GM19455 (cell line): ENCODE measurements around the gene TMEM117.

Experiments
- ATAC-seq: cut with Tn5 transposase; IDR thresholded peaks from one replicate; pipeline ENCODE4 v1.9.1; 2021; ENCODE audit not compliant: unreplicated experiment

TMEM117 gene

DNA sequence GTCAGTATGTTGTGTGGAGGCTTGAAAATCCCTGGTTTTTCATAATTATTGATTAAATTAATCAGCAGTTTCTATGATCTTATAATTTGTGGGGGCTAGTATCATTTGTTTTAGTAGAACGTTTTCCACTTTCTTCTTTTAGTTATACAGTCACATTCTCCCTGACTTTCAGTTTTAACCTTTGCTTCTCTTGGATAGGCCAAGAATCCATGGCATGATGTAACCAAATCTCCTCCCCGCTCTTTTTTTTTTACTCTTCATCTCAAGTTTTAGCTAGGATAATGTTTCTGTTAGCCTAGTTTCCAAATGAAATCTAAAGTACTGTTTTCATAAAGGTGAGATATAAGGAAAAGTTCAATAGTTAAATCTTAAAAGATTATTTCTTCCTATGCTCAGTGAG is 106.5 kb downstream of the TMEM117 start:
- ATAC-seq = no peak

DNA sequence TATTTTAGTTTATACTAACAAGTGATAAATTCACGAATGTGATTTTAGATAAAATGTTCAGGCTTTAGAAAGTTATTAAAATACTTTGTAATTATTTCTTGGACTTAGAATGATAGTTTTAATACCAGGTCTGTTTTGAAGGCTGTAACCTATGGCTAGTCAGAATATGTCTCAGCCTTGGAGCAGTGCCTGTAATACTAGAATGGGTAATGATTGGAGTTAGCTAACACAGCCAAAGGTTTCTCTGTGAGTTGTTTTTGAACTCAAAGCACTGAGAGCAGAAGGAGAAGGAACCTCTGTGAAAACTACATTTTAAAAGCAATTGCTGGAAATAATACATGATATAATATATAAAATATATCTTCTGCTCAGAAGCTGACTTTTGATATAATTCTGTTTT is 110.1 kb downstream of the TMEM117 start:
- ATAC-seq = no peak

DNA sequence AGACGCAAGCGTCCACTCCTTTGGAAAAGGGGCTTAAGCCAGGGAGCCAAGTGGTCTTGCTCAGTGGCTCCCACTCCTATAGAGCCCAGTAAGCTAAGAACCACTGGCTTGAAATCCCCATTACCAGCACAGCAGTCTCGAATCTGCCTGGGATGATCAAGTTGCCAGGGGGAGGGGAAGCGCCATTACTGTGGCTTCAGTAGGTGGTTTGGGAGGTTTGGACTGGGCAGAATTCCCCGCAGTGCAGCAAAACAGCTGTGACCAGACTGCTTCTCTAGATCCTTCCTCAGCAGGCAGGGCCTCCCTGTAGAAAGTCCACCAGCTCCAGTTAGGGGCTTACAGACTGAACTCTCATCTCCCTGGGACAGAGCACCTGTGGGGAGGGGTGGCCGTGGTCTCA is 115.4 kb downstream of the TMEM117 start:
- ATAC-seq = no peak

DNA sequence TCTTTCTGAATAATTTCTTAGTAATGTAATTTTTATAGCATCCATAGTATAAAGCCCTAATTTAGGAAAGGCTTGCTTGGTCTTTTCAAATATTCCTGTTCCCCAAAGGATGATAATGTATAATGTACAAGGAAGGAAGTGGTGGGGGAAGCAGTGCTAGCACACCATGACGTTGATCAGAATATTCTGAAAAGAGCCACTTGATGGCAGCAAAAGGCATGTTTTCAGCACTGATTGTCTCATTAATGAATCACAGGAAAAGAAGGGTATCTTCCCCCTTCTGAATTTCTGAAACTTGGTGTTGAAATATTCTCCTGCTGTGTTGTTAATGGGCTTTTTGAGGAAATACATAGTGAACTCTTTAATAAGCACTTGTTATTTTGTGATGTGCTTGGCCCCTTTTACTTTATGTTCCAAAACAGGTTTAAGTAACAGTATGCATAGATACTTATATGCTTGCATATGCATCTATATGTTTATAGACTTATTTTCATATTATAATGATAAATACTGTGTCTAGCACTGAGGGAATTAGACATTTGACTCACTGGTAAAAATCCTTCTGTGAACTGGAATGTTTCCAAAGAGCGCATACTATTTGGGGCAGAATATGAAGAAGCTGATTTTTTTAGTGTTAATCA is 122.0 kb downstream of the TMEM117 start:
- ATAC-seq = peak; percentile 95

DNA sequence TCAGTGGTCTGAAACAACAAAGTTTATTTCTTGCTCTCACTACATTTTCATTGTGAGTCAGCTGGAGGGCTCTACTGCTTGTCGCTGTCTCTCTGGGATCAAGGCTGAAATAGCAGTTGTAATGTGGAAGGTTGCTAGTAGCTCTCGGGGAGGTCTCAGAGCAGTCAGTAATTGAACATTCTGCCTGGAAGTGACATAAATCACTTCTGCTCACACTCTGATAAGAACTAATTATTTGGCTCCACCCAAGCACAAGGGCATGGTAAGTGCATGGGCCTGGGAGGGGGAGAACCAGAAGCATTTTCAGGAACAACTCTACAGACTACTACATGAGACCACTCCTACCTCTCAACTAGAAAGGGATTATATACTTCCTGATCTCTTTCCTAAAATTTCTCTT is 128.2 kb downstream of the TMEM117 start:
- ATAC-seq = no peak

DNA sequence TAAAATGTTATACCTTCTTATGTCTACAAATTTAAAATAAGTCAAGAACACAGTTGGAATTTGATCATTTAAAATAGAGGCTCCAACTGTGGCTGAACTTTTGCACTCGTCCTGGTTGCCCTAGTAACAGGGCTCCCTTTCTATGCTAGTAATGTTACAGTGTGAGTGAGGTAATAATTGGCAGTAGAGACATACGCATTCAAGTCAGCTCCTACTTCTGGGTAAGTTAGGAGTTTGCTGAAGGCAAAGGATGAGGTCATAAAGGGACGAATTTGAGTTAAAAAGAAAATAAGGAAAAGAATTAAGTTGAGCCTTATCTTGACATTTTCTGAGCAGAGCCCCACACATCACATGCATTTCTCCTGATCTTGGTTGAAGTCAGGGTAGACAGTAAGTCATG is 129.1 kb downstream of the TMEM117 start:
- no peak for ATAC-seq

DNA sequence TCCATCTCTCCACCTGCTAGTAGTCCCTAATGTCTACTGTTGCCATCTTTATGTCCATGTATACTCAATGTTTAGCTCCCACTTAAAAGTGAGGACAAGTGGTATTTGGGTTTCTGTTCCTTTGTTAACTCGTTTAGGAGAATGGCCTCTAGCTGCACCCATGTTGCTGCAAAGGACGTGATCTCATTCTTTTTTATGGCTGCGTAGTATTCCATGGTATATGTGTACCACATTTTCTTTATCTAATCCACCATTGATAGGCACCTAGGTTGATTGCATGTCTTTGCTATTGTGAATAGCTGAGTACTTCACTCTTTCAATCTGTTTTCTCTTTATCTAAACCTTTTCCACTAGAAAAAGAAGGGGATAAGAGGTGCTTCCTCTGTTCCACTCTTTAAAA is 130.0 kb downstream of the TMEM117 start:
- ATAC-seq = no peak

DNA sequence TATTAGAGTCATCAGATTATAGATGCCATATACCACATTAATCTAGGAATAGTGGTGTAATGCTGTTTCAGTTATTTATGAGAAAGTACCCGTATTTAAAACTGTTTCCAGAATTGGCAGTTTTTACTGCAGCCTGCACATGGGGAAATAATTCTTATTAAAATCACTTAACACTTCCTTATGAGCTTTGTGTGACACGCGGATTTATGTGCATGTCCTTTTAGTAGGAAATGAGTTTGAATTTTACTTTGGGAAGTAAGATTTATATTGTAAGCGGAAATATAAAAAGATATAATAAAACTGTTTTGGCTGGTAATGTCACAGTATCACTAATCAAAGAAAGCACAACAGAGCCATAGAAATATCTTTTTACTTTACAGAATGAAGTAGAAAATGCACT is 132.9 kb downstream of the TMEM117 start:
- ATAC-seq = no peak

DNA sequence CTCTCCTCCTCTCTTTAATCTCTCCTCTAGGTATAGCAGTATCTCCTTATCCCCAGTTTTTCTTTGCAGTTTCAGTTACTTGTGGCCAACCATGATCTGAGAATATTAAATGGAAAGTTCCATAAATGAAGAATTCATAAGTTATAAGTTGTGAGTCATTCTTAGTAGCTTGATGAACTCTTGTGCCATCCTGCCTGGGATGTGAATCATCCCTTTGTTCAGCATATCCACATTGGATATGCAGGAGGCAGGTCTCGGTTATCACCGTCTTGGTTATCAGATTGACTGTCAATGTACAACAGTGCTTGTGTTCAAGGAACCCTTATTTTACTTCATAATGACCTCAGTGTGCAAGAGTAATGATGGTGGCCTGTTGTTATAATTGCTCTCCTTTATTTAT is 134.0 kb downstream of the TMEM117 start:
- ATAC-seq = no peak

DNA sequence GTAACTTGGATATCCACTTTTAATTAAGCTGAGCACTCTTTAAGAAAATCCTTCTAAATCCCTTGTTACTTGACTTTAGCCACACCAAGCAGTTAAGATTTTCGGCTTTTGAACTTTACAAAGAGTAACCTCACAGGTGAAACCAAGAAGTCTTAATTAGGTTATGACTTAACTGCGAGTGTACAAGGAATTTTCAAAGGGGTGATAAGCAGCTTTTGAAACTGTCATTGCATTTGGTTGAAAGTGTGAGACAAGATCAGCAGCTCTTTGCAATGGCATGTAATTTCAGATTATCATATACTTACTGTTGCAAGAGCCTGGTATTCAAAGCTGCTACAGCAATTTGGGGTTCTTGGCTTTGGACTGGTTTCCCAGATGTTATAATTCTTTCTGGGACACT is 137.5 kb downstream of the TMEM117 start:
- no peak for ATAC-seq

DNA sequence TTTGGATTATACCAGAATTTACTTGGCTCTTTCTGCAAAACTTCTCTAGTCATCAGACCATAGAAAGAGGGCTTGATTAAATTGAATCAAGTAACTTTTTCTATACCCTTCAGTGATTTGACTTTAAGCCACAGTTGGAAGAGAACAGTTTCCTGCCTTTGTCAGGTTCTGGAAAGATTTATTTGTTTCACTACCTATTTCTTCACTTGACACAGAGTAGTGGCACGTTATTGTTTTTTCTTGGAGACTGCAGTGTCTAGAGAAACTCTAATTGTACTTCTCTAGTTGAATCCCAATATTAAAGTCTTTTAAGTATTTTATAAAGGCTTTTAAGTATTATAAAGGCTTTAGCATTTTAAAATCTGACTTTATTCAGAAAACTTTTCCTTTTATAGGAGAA is 138.1 kb downstream of the TMEM117 start:
- ATAC-seq = no peak

DNA sequence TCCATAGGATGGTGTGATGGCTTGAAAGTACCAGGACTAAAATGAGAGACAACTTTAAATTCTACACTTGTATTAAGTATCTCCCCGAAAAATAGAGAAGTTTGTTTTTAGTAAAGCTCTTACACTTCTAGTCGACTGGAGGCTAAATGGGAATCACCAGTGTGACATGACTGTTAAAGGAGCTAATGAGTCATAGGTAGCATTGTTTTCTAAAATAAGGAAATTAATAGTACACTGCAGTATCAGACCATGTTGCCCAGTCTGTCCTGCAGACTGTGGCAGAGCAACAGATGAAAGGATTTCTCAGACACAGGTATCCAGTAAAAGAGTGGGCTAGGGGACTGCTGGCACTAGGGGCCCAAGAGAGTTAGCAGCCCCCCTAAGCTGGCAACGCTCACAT is 140.1 kb downstream of the TMEM117 start:
- no peak for ATAC-seq

DNA sequence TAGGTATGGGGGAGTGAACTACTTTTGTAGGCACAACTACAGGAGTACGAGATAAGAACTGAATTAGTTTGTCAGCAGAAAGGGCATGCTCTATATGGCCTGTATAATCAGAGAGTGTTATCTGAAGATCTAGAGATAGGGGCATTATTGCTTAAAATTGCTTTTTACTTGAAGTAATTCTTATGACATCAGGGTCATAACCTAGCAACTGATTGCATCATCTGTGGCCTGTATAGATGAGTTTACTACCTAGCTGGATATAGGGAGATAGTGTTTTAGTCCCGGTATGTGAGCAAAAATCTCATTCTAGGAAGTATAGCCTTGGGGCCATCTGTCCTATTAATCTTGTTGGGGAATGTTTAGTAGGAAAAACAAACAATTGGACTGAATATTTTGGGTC is 142.7 kb downstream of the TMEM117 start:
- no peak for ATAC-seq

DNA sequence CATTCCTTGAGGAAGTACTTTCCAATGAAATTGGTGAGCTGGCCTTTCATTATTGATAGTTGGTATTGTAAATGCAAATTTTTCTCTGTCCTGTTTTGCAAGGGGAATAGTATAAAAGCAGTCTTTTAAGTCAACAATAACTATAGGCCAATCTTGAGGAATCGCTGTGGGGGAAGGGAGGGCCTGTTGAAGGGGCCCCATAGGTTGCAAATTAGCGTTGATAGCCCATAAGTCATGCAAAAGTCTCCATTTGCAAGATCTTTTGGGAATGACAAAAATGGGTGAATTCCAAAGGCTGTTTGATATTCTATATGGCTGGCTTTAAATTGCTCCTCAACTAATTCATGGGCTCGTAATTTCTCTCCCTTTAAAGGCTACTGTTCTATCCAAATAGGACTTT is 143.6 kb downstream of the TMEM117 start:
- no peak for ATAC-seq

DNA sequence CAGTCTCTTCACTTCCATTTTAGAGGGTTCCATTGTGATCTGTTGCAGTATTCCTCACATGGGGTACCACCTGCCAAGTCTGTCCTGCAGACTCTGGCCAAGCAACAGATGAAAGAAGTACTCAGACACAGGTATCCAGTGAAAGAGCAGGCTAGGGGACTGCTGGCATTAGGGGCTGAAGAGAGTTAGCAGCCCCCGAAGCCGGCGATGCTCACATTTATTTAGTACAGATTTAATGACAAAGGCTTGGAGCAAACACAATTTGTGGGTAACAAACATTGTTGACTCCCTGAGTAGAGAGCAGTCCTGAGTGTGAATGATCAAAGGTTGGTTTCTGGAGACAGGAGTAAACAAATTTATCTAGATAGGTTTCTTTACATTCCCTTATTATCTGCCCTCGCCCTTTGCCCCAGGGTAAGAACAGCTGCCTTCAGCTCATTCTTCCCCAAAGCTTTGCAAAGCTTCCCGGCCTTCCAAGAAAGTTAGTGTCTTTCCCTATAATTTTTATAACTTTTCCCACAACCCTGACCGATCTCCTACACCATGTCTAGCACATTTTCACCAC is 144.8 kb downstream of the TMEM117 start:
- ATAC-seq = no peak

DNA sequence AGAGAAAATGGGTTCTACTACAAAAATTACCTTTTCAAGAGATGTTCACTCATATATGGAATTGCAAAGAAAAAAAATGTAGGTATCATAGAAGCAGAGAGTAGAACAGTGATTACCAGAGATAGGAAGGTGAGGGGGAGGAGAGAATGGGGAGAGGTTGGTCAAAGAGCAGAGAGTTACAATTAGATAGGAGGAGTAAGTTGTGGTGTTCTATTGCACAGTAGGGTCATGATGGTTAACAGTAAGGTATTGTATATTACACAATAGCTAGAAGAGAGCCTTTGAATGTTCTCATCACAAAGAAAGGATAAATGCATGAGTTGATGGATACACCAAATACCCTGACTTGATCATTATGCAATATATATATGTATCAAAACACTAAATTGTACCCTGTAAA is 145.8 kb downstream of the TMEM117 start:
- ATAC-seq = no peak

DNA sequence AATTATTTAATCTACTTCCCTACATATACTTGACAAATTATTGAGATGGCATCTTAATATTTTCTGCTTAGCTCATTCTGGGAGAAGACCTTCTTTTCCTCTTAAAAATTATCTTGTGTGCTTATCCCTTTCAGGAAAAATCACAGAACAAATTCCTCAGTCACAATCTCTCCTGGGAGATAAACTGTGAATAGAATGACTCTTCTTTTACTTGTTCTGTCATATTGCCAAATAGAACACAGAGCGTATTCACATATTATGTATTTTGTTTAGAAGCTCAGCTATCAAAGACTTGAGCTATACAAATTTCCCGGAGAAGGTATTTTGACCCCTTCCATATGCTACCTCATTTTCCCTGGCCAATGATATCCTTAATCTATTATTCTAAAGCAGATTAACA is 146.7 kb downstream of the TMEM117 start:
- ATAC-seq = no peak

DNA sequence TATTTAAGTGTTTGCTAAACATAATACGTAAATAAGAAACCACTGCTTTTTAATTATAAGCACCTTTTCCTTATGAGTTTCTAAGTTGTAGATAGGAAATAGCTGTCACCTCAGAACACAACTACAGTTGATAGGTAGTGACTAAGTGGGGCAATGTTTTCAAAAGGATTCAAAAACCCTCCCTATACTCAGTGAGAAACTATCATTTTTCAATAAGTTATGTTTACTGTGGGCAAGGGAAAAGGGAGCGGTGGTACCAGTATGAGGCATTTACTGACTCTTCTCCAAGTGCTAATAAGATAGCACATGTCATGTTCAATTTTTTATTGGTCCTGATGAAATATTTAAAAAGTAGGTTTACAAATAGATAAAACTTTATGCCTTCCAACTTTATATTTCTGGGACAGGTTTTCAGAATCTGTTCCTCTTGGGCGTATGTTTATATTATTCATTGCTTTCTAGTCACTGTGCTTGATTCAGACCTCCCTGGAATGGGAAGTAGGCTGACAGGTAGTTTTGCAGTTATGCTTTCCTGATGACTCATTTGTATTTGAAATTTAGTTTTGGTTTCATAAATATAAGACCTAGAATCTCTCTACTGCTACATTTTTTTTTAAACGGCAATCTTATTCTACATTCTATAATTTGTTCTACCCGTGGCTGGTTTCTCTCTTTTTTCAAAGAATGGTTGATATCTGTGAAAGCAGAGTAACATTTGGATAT is 153.1 kb downstream of the TMEM117 start:
- peak; percentile 96 for ATAC-seq

DNA sequence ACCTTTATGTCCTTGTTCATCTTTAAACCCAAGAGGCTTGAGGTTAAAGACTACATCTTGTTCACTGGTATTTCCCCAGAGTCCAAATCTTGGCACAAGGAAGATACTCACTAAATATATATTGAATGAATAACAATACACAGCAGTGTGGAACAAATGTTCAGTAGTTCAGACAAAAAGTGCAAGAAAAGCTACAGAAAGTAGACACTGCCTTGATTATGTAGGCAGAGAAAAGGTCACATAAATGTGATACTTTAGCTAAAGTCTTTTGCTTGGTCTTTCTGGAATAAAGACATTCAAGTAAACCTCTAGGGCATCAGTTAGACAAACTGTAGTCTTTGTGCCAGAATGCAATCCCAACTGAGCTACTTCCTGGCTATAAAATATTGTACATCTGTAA is 157.0 kb downstream of the TMEM117 start:
- no peak for ATAC-seq

DNA sequence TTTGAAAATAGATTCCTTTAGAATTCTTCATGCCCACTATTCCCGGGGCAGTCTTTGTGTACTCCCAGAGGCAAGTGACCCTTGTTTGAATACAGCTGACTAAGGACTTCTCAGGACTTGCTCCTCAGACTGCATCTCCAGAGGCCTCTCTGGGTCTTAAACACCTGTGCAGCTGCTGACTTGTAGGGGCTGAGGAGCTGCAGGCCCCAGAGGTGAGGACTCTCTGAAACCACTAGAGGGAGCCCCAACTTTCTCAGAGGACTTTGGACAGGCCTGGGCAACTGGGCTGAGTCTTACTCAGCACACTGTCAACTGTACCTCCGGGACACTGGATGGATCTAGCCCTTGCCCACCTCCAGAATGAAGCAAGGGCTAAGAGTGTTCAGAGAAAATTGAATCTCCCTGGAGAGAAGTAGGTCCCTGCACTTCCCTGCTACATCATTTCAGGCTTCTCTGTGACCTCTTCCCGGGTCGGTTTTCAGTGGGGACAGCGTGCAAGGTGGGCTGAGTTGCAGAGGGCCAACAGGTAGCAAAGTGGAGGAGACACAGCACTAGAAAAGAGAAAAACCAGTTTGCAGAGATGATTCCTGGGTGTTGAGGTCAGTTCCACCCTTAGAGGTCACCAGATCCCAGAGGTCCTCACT is 164.6 kb downstream of the TMEM117 start:
- peak; percentile 93 for ATAC-seq

DNA sequence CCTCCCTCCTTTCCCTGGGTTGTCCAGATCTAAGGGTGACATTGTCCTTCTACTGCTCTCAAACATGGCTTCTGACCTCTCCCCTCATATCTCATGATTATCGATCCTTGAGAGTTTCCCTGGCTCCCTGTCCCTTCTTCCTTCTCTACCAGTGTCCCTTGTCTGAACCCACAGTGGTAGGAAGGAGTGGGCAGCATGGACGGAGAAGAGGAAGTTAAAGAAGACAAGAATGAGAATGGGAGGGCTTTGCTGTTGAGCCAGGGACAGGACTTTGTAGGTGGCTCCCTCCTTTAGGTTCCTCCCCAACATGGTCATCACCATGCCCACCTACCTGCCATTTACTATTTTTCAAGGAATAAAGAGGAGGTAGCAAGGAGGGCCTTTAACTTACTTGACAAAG is 166.7 kb downstream of the TMEM117 start:
- ATAC-seq = no peak

DNA sequence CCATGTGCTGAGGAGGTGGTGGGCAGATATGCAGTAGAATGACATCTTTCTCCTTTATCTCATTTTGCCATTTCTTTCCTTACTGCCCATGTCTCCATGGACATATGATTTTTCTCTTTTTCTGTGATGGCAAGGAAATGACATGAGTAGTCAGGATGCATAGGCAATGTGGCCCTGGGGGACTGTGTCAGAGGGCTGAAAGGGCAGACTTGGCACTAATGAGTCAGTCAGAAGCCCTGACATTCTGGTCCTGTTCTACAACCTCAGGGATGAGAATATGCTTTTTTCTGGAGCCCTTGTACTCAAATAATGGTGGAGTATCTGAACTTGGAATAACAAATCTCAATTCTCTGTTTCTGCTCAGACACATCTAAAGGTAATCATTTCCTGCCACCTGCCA is 167.8 kb downstream of the TMEM117 start:
- ATAC-seq = no peak
